ENCODE measurements around the gene ALCAM.

DNA sequence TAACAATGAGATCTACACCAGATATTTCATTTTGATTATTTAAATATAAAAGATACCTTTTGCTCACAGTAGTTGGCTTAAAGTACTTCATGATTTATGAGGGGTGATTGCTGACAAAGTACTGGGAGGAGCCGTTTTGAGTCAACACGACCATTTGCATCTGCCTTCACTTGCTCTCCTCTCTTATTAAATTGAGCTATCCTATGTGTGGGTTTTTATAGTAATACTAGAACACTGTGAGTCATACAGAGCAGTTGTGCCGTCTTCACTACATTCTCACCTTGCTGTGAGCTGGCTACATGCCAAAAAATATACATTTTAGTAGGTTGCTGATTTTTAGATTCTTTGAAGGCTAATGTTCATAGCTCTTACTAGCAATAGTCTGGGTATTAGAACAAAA lies 161.2 kb downstream of the ALCAM start:
- TF ChIP-seq SUZ12 (IDR thresholded peaks at IDR 0.05; ENCODE audit: extremely low read depth, insufficient read depth, insufficient read length): no peak
- TF ChIP-seq ZNF274 (IDR thresholded peaks at IDR 0.05; ENCODE audit: low read depth, low read length): no peak

Measured in NT2/D1 (cell line).